ENCODE measurements around the gene USP17L15.
"Not testable (repeated sequence)": the region's sequence is repeated elsewhere in the genome, so short reads cannot be mapped to it uniquely, and the experiment has no call there.

GRCh38 chr4:9219852-9220251, 14.3 kb upstream of the USP17L15 start, which contains the start of gene USP17L12:
- not testable (repeated sequence) for TF ChIP-seq CTCF (IDR thresholded peaks at IDR 0.05; ENCODE audit: extremely low read depth in 1 of 2, insufficient read depth in 1 of 2, low read depth in 1 of 2, low read length in 2 of 2); EZH2 (IDR thresholded peaks at IDR 0.05; ENCODE audit: borderline replicate concordance, low read depth, low read length, severe bottlenecking); POLR2AphosphoS5 (IDR thresholded peaks at IDR 0.05; ENCODE audit: insufficient read depth, low read depth, low read length); POLR2A (IDR thresholded peaks at IDR 0.05; ENCODE audit: low read depth, low read length); MAX (IDR thresholded peaks at IDR 0.05; ENCODE audit: insufficient read depth, insufficient read length); GATA2 (IDR thresholded peaks at IDR 0.05; ENCODE audit: insufficient read depth, insufficient read length, low read depth, low read length); MYC (IDR thresholded peaks at IDR 0.05; ENCODE audit: low read depth, low read length); FOS (IDR thresholded peaks at IDR 0.05; ENCODE audit: borderline replicate concordance, insufficient read depth, low read length); JUN (IDR thresholded peaks at IDR 0.05; ENCODE audit: borderline replicate concordance, insufficient read depth, insufficient read length, low read depth)

All from endothelial cell of umbilical vein (primary cell).